ENCODE data around the gene NCBP1.

GRCh38 chr9:97698865-97699264, 65.2 kb downstream of the NCBP1 start:
- TF ChIP-seq CTCF (IDR thresholded peaks at IDR 0.05) = no peak
- TF ChIP-seq POLR2A (IDR thresholded peaks at IDR 0.05) = no peak

Measured in breast epithelium (tissue), 3 donors.